ENCODE results near the gene BAK1.
"Not testable (repeated sequence)": the region's sequence is repeated elsewhere in the genome, so short reads cannot be mapped to it uniquely, and the experiment has no call there.

Gene BAK1

GRCh38 chr6:33607784-33608161 is 27.7 kb upstream of the BAK1 start:
- no peak for DNase-seq (ENCODE audit: low spot score)

- DNase-seq (ENCODE audit: low spot score) = no peak
Measured at GRCh38 chr6:33607126-33607783, 27.2 kb upstream of the BAK1 start.

GRCh38 chr6:33606642-33607041 is 26.6 kb upstream of the BAK1 start:
- DNase-seq (ENCODE audit: low spot score) = no peak

DNA sequence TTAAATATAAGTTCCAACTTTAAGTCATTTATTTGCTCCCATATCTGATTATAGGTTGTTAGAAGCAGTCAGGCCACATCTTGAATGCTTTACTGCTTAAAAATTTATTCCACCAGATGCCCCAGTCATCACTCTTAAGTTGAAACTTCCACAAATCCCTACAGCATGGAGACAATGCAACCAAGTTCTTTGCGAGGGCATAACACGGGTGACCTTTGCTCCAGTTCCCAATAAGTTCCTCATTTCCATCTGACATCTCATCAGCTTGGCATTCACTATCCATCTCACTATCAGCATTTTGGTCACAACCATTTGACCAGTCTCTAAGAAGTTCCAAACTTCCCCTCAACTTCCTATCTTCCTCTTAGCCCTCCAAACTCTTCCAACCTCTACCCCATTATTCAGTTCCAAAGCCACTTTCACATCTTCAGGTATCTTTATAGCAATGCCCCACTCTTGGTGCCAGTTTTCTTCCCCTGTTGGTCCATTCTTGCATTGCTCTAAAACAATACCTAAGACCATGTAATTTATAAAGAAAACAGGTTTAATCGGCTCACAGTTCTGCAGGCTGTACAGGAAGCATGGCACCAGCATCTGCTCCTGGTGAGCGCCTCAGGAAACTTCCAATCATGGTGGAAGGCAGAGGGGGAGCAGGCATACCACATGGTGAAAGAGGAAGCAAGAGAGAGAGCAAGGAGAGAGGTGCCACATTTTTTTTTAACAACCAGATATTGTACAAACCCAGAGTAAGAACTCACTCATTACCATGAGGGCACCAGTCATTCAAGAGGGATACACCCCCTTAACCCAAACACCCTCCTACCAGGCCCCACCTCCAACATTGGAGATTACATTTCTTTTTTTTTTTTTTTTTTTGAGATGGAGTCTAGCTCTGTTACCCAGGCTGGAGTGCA is 25.1 kb upstream of the BAK1 start:
- DNase-seq (ENCODE audit: low spot score) = no peak

DNA sequence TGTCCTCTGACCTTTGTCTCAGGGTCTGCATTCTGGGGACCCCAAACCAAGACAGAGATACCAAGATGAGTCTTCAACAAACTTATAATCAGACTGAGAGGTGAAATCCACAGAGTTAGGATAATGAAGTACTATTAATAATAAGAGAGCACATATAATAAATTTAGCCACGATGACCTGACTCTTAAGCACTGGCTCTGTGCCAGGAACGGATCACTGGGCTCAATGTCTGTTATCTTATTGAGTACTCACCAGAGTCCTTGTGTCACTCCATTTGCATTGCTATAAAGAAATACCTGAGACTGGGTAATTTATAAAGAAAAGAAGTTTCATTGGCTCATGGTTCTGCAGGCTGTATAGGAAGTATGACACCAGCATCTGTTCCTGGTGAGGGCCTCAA is 22.1 kb upstream of the BAK1 start:
- no peak for DNase-seq (ENCODE audit: low spot score)

- no peak for DNase-seq (ENCODE audit: low spot score)
Measured at GRCh38 chr6:33600761-33601160, 20.7 kb upstream of the BAK1 start.

DNA sequence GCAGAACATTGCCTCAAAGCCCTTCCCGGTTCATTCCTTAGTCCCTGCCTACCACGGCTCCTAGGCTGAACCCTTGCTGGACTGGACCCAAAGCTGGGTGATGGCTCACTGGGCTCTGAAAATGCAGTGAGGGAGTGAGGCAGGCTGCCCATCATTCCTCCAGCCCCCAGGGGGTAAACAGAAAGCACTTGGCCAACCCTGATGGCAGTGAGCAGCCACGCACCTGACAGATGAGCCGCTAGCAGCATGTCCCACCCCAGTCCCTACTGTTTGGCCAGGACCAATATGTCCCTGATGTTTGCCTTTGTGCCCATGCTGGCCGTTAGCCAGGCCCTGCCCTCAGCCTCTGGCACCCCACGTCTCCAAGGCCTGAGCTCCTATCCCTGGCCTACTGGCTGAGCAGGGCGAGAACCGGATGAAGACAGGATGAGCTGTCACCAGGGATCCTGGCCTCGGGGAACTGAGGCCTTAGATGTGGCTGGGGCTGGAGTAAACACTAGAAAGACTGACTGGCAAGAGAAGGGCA is 19.4 kb upstream of the BAK1 start:
- no peak for DNase-seq (ENCODE audit: low spot score)

GRCh38 chr6:33597551-33598322 is 17.7 kb upstream of the BAK1 start:
- no peak for DNase-seq (ENCODE audit: low spot score)

DNA sequence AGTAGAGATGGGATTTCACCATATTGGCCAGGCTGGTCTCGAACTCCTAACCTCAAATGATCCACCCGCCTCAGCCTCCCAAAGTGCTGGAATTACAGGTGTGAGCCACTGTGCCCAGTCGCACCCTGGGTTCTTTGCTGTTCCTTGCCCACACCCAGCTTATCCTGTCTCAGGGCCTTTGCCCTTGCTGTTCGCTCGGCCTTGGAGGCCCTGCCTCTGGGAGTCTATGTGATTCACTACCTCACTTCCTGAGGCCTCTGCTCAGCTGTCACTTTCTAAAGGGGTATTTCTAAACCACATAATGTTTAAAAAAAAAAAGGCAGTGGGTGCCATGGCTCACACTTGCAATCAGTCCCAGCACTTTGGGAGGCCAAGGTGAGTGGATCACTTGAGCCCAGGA is 16.8 kb upstream of the BAK1 start:
- not testable (repeated sequence) for DNase-seq (ENCODE audit: low spot score)

DNA sequence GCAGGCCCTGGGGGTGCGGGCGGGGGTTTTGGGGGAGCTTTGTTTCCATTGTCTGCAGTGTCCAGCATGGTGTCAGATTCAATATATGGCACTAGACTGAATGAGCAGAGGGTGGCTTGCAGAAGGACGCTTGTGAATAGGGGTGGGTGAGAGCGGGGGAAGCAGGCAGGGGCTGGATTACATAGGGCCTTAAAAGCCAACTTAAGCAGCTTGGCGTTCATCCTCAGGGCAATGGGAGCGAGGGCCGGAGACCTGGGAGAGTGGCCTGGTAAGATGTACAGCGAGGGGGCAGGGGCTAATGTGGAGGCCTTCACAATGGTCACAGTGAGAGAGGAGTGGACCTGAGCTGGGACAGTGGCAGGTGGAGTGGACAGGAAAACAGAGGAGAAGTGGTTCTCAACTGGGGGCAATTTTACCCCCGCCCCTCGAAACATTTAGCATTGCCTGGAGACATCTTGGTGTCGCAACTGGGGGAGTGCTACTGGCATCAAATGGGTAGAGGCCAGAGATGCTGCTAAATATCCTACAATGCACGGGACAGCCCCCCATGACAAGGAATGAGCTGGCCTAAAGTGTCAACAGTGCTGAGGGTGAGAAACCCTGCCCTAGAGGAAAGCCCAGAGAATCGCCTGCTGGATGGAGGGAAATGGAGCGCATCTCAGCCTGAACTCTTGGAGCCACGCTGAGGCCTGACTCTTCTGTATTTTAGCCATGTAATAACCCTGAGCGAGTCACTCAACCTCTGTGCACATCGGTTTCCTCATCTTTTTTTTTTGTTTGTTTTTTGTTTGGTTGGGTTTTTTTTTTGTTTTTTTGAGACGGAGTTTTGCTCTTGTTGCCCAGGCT is 15.1 kb upstream of the BAK1 start:
- no peak for DNase-seq (ENCODE audit: low spot score)

GRCh38 chr6:33593414-33593727 is 13.3 kb upstream of the BAK1 start:
- DNase-seq (ENCODE audit: low spot score) = no peak

DNA sequence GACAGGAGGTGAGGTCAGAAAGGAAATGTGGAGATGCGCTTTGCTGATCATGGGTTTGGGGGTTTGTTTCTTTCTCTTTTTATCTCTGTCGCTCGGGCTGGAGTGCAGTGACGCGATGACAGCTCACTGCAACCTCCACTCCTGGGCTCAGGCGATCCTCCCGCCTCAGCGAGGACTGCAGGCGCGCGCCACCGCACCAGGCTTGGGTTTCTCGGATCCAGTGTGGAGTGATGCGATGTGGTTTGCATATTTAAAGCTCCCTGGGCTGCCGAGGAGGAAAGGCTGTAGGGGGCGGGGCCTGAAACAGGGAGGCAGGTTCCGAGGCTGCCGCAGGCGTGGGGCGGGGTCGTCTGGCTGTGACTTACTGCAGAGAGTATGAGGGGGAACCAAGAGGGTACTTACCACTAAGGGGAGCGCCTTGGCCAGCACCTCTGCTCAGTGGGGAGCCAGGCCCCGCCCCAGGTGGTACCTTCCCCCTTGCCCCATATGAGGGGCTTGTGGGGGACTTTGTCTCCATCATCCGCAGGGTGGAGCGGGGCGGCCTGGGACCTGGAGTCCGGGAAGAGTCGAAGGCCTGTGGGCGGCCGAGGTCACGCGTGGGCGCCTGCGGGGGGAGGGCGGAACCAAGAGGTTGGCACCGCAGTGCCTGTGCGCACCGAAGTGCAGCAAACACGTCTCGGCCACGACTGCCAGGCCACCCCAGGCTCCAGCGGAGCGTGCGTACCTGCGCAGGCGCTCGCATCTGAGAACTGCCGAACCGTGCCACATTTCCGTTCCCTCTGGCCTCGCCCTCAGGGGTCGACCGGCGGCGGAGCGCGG is 12.7 kb upstream of the BAK1 start:
- DNase-seq (ENCODE audit: low spot score) = no peak

GRCh38 chr6:33592280-33592594 is 12.2 kb upstream of the BAK1 start:
- no peak for DNase-seq (ENCODE audit: low spot score)

DNA sequence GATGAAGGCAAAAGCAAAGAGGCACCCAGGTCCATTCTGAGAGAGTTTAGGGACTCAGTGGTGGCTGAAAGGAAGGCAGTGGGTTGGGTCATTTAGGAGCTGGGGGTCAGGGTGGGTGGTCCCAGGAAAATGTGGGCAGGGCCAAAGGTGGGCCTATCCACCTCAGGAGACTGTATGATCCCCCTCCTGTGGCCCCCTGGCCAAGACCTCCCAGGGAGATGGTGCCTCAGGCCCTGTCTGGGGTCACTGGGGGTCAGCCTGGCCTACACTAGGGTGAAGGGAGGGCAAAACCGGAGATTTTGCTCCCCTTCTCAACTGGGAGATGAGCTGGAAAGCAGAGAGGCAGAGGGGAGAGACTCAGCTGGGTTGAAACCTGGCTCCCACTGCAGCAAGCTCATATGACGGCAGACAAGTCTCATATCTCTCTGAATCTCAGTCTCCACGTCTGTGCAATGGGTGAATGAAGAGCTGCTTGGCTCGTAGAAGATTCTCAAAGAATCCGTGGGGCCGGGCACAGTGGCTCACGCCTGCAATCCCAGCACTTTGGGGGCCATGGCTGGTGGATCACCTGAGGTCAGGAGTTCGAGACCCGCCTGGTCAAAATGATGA is 11.5 kb upstream of the BAK1 start:
- DNase-seq (ENCODE audit: low spot score) = no peak

DNA sequence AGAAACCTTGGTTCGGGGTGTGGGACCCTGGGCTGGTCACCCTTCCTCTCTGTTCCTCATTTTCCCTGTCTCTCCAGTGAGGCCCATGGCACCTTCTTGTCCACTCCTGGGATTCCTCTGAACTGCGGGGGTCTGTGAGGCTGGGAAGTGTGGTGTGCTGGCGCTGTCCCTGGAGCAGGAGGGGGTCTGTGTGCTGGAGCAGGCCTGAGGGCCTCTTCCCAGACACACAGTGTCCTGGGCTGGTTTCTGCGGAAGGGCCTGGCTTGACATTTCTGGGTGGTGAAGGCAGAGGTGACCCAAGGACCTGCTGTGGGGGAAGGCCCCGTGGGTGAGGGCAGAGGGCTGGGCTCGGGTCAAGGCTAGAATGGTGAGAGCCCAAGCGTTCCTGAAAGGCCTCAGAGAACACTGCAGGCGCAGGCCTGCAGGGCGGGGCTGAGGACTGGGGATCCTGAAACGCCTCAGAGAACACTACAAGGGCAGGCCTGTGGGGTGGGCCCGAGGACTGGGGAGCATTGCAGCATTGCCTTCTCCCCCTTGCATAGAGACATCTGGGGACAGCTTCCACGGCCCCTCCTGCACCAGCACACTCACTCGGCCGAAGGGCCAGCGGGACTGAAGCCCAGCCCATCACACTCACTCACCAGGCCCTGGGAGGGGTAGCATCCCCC is 10.6 kb upstream of the BAK1 start:
- DNase-seq (ENCODE audit: low spot score) = no peak

GRCh38 chr6:33589731-33590530 is 9.9 kb upstream of the BAK1 start:
- peak; percentile 96 for DNase-seq (ENCODE audit: low spot score)

- peak; percentile 69 for DNase-seq (ENCODE audit: low spot score)
Measured at GRCh38 chr6:33589392-33589730, 9.3 kb upstream of the BAK1 start.

GRCh38 chr6:33588894-33589293 is 8.8 kb upstream of the BAK1 start:
- DNase-seq (ENCODE audit: low spot score) = no peak

DNA sequence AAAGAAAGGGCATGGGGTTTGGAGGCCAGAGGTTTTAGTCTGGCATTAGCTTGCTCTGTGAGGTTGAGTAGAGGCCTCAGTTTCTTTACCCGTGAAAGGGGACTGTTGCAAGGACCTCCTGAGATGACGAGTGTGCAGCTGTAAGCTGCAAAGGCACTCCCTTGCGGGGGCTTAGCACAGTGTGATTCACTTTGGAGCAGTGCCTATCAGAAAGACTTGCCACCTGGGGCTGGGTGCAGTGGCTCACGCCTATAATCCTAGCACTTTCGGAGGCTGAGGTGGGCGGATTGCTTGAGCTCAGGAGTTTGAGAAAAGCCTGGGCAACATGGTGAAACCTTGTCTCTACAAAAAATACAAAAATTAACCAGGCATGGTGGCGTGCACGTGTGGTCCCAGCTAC is 7.5 kb upstream of the BAK1 start:
- no peak for DNase-seq (ENCODE audit: low spot score)

All from kidney capillary endothelial cell (primary cell).